MM.1S (cell line): ENCODE measurements around the gene AUH.

Experiments
- DNase-seq: peaks from one replicate; pipeline ENCODE4 v3.0.0-alpha.2; 2015
- H2AFZ ChIP-seq: fragments of 300-600 bp; sonication (generic); 2 replicates; pipeline ENCODE4 v1.6.0; 2016; ENCODE audit warnings: antibody characterized with exemption, low read length
- H3F3A ChIP-seq: fragments of 300-600 bp; sonication (generic); 2 replicates; pipeline ENCODE4 v1.6.1; 2016; ENCODE audit warnings: mild to moderate bottlenecking, antibody characterized with exemption, low read length, moderate library complexity, mixed read lengths; ENCODE audit not compliant: insufficient read depth
- H3K27ac ChIP-seq: fragments of 300-600 bp; sonication (generic); 2 replicates; pipeline ENCODE4 v1.5.1; 2016; ENCODE audit warnings: mild to moderate bottlenecking, low read length
- H3K27me3 ChIP-seq: fragments of 300-600 bp; sonication (generic); replicated peaks from 2 replicates; pipeline ENCODE4 v1.6.0; 2016; ENCODE audit warnings: low read length; ENCODE audit not compliant: insufficient read depth
- H3K36me3 ChIP-seq: fragments of 300-600 bp; sonication (generic); replicated peaks from 2 replicates; pipeline ENCODE4 v1.6.1; 2016; ENCODE audit warnings: mild to moderate bottlenecking, low read length, mixed read lengths; ENCODE audit not compliant: insufficient read depth
- H3K4me1 ChIP-seq: fragments of 300-600 bp; sonication (generic); 2 replicates; pipeline ENCODE4 v1.6.1; 2016; ENCODE audit warnings: low read length, mixed read lengths
- H3K4me2 ChIP-seq: fragments of 300-600 bp; sonication (generic); 2 replicates; pipeline ENCODE4 v1.6.0; 2016; ENCODE audit warnings: low read depth, low read length
- H3K4me3 ChIP-seq: fragments of 300-600 bp; sonication (generic); 2 replicates; pipeline ENCODE4 v1.5.1; 2016; ENCODE audit warnings: low read length, mixed read lengths
- H3K79me2 ChIP-seq: fragments of 300-600 bp; sonication (generic); 2 replicates; pipeline ENCODE4 v1.6.1; 2016; ENCODE audit warnings: mixed run types, low read length, mixed read lengths
- H3K9ac ChIP-seq: fragments of 300-600 bp; sonication (generic); 2 replicates; pipeline ENCODE4 v1.6.1; 2016; ENCODE audit warnings: low read length, mixed read lengths
- H3K9me2 ChIP-seq: fragments of 300-600 bp; sonication (generic); replicated peaks from 2 replicates; pipeline ENCODE4 v1.6.1; 2016; ENCODE audit warnings: mild to moderate bottlenecking, low read length, mixed read lengths; ENCODE audit not compliant: insufficient read depth
- H3K9me3 ChIP-seq: fragments of 300-600 bp; sonication (generic); replicated peaks from 2 replicates; pipeline ENCODE4 v1.6.1; 2016; ENCODE audit warnings: mild to moderate bottlenecking, low read length, mixed read lengths; ENCODE audit not compliant: insufficient read depth
- H4K20me1 ChIP-seq: fragments of 300-600 bp; sonication (generic); 2 replicates; pipeline ENCODE4 v1.6.1; 2016; ENCODE audit warnings: mild to moderate bottlenecking, low read length, moderate library complexity, mixed read lengths; ENCODE audit not compliant: insufficient read depth
- EZH2 ChIP-seq: fragments of 300-600 bp; sonication (generic); optimal IDR thresholded peaks from 2 replicates; pipeline ENCODE3; 2017; ENCODE audit warnings: low read depth, mild to moderate bottlenecking, antibody characterized with exemption, low read length, mixed read lengths
- EZH2phosphoT487 ChIP-seq: fragments of 300-600 bp; sonication (generic); IDR thresholded peaks from 2 replicates; pipeline ENCODE4 v1.6.1; 2018; ENCODE audit warnings: antibody characterized with exemption, low read length
- TF ChIP-seq, protein P1 (sequence below): fragments of 300-600 bp; sonication (generic); IDR thresholded peaks from 2 replicates; pipeline ENCODE4 v1.5.1; 2016; ENCODE audit warnings: antibody characterized with exemption, low read length, mixed read lengths

Gene AUH

GRCh38 chr9:91211919-91212318 lies 149.8 kb downstream of the AUH start:
- Histone ChIP-seq H3K27me3 (peaks cover 21% of the 10 kb centered on the region; the same call in 1 of the 2 replicates), H3K9me2 (no peaks in the 10 kb centered on the region), H2AFZ (no peak overlapping the region), H3K9me3 (no peaks in the 10 kb centered on the region), H3K79me2 (no peaks in the 10 kb centered on the region), H4K20me1 (no peaks in the 10 kb centered on the region), H3K4me3 (no peak overlapping the region), H3K4me2 (no peak overlapping the region), H3K27ac (no peak overlapping the region), H3K9ac (no peak overlapping the region), H3K4me1 (peaks cover 17% of the 10 kb centered on the region), H3K36me3 (no peaks in the 10 kb centered on the region), H3F3A (peaks cover 13% of the 10 kb centered on the region)
- no peak for DNase-seq
- TF ChIP-seq EZH2phosphoT487 (no peak), EZH2 (no peak)
- TF ChIP-seq, protein P1, sequence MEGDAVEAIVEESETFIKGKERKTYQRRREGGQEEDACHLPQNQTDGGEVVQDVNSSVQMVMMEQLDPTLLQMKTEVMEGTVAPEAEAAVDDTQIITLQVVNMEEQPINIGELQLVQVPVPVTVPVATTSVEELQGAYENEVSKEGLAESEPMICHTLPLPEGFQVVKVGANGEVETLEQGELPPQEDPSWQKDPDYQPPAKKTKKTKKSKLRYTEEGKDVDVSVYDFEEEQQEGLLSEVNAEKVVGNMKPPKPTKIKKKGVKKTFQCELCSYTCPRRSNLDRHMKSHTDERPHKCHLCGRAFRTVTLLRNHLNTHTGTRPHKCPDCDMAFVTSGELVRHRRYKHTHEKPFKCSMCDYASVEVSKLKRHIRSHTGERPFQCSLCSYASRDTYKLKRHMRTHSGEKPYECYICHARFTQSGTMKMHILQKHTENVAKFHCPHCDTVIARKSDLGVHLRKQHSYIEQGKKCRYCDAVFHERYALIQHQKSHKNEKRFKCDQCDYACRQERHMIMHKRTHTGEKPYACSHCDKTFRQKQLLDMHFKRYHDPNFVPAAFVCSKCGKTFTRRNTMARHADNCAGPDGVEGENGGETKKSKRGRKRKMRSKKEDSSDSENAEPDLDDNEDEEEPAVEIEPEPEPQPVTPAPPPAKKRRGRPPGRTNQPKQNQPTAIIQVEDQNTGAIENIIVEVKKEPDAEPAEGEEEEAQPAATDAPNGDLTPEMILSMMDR = no peak

DNA sequence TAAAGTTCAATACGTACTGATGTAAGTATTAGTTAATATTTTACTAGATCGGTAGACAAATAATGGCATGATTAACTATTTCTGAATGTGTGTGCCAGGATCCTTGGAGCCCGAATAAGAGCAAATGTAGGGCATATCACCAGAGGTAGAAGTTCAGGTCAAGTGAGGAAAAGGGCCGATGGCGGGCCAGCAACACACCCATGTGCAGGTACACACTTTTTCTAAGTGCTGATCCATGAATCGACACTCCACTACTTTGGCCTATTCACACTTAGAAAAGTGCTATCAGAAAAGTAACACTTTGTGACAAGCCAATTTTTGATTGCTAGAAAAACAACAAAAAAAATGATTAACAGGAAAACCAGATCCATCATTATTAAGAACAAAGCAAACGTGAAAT lies 150.3 kb downstream of the AUH start:
- no peak for TF ChIP-seq EZH2phosphoT487
- TF ChIP-seq EZH2 = no peak
- TF ChIP-seq, protein P1 = no peak
- H3K4me2 ChIP-seq = no peak overlapping the region
- H3K9me3 ChIP-seq = no peaks in the 10 kb centered on the region
- H3F3A ChIP-seq = peaks cover 13% of the 10 kb centered on the region
- peaks cover 17% of the 10 kb centered on the region for H3K4me1 ChIP-seq
- H3K9me2 ChIP-seq = no peaks in the 10 kb centered on the region
- no peak overlapping the region for H3K27ac ChIP-seq
- DNase-seq = no peak
- no peaks in the 10 kb centered on the region for H3K79me2 ChIP-seq
- H3K9ac ChIP-seq = no peak overlapping the region
- H3K4me3 ChIP-seq = no peak overlapping the region
- no peaks in the 10 kb centered on the region for H4K20me1 ChIP-seq
- no peak overlapping the region for H2AFZ ChIP-seq
- peaks cover 26% of the 10 kb centered on the region for H3K27me3 ChIP-seq
- H3K36me3 ChIP-seq = no peaks in the 10 kb centered on the region

DNA sequence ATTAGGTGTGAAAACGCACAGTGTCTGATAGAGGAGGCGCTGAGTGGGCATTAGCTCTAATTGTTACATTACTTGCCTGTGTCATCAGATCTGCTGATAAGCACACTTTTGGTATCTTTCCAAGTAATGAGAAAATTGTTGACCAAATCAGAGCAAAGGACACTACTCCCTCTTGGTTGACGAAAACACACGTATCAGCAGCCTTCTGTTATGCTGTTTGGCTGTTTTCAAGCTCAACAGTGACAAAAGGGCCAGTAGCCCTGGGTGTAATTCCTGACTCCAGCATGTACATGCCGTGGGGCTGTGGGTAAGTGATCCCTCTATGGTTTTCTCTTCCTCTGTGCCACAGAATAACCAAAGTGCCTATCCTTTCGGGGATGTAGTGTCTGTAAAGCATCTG lies 151.4 kb downstream of the AUH start:
- DNase-seq = no peak
- TF ChIP-seq, protein P1 = no peak
- no peak for TF ChIP-seq EZH2
- Histone ChIP-seq H3K27me3 (peaks cover 36% of the 10 kb centered on the region), H3K4me1 (peaks cover 17% of the 10 kb centered on the region), H3K79me2 (no peaks in the 10 kb centered on the region), H3K9me2 (no peaks in the 10 kb centered on the region), H2AFZ (no peak overlapping the region), H3K9ac (no peak overlapping the region), H3K4me3 (no peak overlapping the region), H3K27ac (no peak overlapping the region), H3K4me2 (no peak overlapping the region), H3K9me3 (no peaks in the 10 kb centered on the region), H3K36me3 (no peaks in the 10 kb centered on the region), H3F3A (peaks cover 13% of the 10 kb centered on the region), H4K20me1 (no peaks in the 10 kb centered on the region)
